ENCODE data around the gene GIGYF1. TPM values are rescaled to one million over a fixed set of nuclear protein-coding genes. Genes with fewer than 3 reads are reported as not detected.

Gene GIGYF1
- polyA plus RNA-seq, 1 donor (not counting 4 experiments of a cell fraction or from before 2014, with no cell fraction given): 4.0 TPM

GRCh38 chr7:100641860-100642533 lies 52.1 kb downstream of the GIGYF1 start:
- dilution Hi-C loops (cut with MboI; ENCODE audit: extremely low pct_ligation_motif_present, low sequenced_read_pairs): no loop called here
- Histone ChIP-seq H3K4me2 (ENCODE audit: control insufficient read depth, extremely low read depth, insufficient read depth, low read depth, low read length) (no peak overlapping the region), H3K36me3 (ENCODE audit: control insufficient read depth in 2 of 2, extremely low read depth in 1 of 2, insufficient read depth in 2 of 2, low read length in 2 of 2) (no peaks in the 10 kb centered on the region), H3K9ac (ENCODE audit: control insufficient read depth, extremely low read depth, insufficient read depth, low read length) (no peak overlapping the region), H4K20me1 (ENCODE audit: control insufficient read depth, extremely low read depth, insufficient read depth, low read length) (no peaks in the 10 kb centered on the region), H2AFZ (ENCODE audit: control insufficient read depth, low read length) (no peak overlapping the region), H3K4me1 (ENCODE audit: control insufficient read depth, extremely low read depth, insufficient read depth, low read length) (no peaks in the 10 kb centered on the region), H3K79me2 (ENCODE audit: control insufficient read depth, insufficient read depth, low read length) (no peaks in the 10 kb centered on the region), H3K4me3 (ENCODE audit: control insufficient read depth in 2 of 3, extremely low read depth in 1 of 3, insufficient read depth in 2 of 3, low read depth in 1 of 3, low read length in 3 of 3) (no peak overlapping the region), H3K9me1 (ENCODE audit: control insufficient read depth, extremely low read depth, insufficient read depth, low read length) (no peaks in the 10 kb centered on the region), H3K9me3 (ENCODE audit: control insufficient read depth, low read depth, low read length) (no peaks in the 10 kb centered on the region), H3K27me3 (ENCODE audit: control insufficient read depth, extremely low read depth, insufficient read depth, low read length) (no peaks in the 10 kb centered on the region), H3K27ac (ENCODE audit: control insufficient read depth, insufficient read depth, low read length) (no peak overlapping the region)
- DNase-seq (ENCODE audit: low read depth, low spot score) (no peak), FAIRE-seq (no peak)
- TF ChIP-seq CTCF (optimal IDR thresholded peaks at IDR 0.05 in 1 of 3, IDR thresholded peaks at IDR 0.05 in 1 of 3, conservative IDR thresholded peaks at IDR 0.05 in 1 of 3; ENCODE audit: extremely low read depth in 1 of 3, insufficient read depth in 2 of 3, low read length in 3 of 3) (no peak), EZH2 (IDR thresholded peaks at IDR 0.05; ENCODE audit: low read length) (no peak)

GRCh38 chr7:100641463-100641859 lies 52.6 kb downstream of the GIGYF1 start, which contains the start of gene TFR2:
TSS of gene TFR2 (minus strand) at chr7:100641552. CDS start at chr7:100641509, 43 bp downstream.
- dilution Hi-C loops (cut with MboI; ENCODE audit: extremely low pct_ligation_motif_present, low sequenced_read_pairs): no loop called here
- H3K9me1 ChIP-seq (ENCODE audit: control insufficient read depth, extremely low read depth, insufficient read depth, low read length): no peaks in the 10 kb centered on the region
- H3K4me2 ChIP-seq (ENCODE audit: control insufficient read depth, extremely low read depth, insufficient read depth, low read depth, low read length): no peak within 1 kb of the TSS
- H3K36me3 ChIP-seq (ENCODE audit: control insufficient read depth in 2 of 2, extremely low read depth in 1 of 2, insufficient read depth in 2 of 2, low read length in 2 of 2): no peaks in the 10 kb centered on the region
- no peaks in the 10 kb centered on the region for H3K9me3 ChIP-seq (ENCODE audit: control insufficient read depth, low read depth, low read length)
- no peak for TF ChIP-seq EZH2 (IDR thresholded peaks at IDR 0.05; ENCODE audit: low read length)
- TF ChIP-seq CTCF (optimal IDR thresholded peaks at IDR 0.05 in 1 of 3, IDR thresholded peaks at IDR 0.05 in 1 of 3, conservative IDR thresholded peaks at IDR 0.05 in 1 of 3; ENCODE audit: extremely low read depth in 1 of 3, insufficient read depth in 2 of 3, low read length in 3 of 3): no peak
- no peaks in the 10 kb centered on the region for H4K20me1 ChIP-seq (ENCODE audit: control insufficient read depth, extremely low read depth, insufficient read depth, low read length)
- no peak within 1 kb of the TSS for H3K27ac ChIP-seq (ENCODE audit: control insufficient read depth, insufficient read depth, low read length)
- H3K4me1 ChIP-seq (ENCODE audit: control insufficient read depth, extremely low read depth, insufficient read depth, low read length): no peaks in the 10 kb centered on the region
- no peak within 1 kb of the TSS for H3K4me3 ChIP-seq (ENCODE audit: control insufficient read depth in 2 of 3, extremely low read depth in 1 of 3, insufficient read depth in 2 of 3, low read depth in 1 of 3, low read length in 3 of 3)
- FAIRE-seq (no peak), DNase-seq (ENCODE audit: low read depth, low spot score) (no peak)
- no peak within 1 kb of the TSS for H3K9ac ChIP-seq (ENCODE audit: control insufficient read depth, extremely low read depth, insufficient read depth, low read length)
- no peaks in the 10 kb centered on the region for H3K79me2 ChIP-seq (ENCODE audit: control insufficient read depth, insufficient read depth, low read length)
- H3K27me3 ChIP-seq (ENCODE audit: control insufficient read depth, extremely low read depth, insufficient read depth, low read length): no peaks in the 10 kb centered on the region
- H2AFZ ChIP-seq (ENCODE audit: control insufficient read depth, low read length): no peak within 1 kb of the TSS
